BLaER1 (cell line): Measurements from ENCODE around the gene ETFB.
A peak's percentile ranks its signal among the peaks of the same experiment; 100 is the strongest.

ENCODE experiments used
- H3K27ac ChIP-seq: shearing (Covaris generic); formaldehyde crosslinking; 2 replicates; pipeline ENCODE4 v1.8.1; 2022
- H3K27me3 ChIP-seq: shearing (Covaris generic); formaldehyde crosslinking; 2 replicates; pipeline ENCODE4 v1.8.1; 2022
- H3K36me3 ChIP-seq: shearing (Covaris generic); formaldehyde crosslinking; 2 replicates; pipeline ENCODE4 v1.8.1; 2022
- H3K4me1 ChIP-seq: shearing (Covaris generic); formaldehyde crosslinking; 2 replicates; pipeline ENCODE4 v1.8.1; 2022
- H3K4me2 ChIP-seq: shearing (Covaris generic); formaldehyde crosslinking; 2 replicates; pipeline ENCODE4 v1.8.1; 2022
- H3K4me3 ChIP-seq: shearing (Covaris generic); formaldehyde crosslinking; 2 replicates; pipeline ENCODE4 v1.8.1; 2022
- H3K9ac ChIP-seq: shearing (Covaris generic); formaldehyde crosslinking; 2 replicates; pipeline ENCODE4 v1.8.1; 2022
- H3K9me3 ChIP-seq: shearing (Covaris generic); formaldehyde crosslinking; 2 replicates; pipeline ENCODE4 v1.8.1; 2022
- H4K20me1 ChIP-seq: shearing (Covaris generic); formaldehyde crosslinking; 2 replicates; pipeline ENCODE4 v1.8.1; 2022
- Cebpa-rat ChIP-seq: shearing (Covaris generic); IDR thresholded peaks from 2 replicates; pipeline ENCODE4 v1.8.1; 2022

ETFB gene

DNA sequence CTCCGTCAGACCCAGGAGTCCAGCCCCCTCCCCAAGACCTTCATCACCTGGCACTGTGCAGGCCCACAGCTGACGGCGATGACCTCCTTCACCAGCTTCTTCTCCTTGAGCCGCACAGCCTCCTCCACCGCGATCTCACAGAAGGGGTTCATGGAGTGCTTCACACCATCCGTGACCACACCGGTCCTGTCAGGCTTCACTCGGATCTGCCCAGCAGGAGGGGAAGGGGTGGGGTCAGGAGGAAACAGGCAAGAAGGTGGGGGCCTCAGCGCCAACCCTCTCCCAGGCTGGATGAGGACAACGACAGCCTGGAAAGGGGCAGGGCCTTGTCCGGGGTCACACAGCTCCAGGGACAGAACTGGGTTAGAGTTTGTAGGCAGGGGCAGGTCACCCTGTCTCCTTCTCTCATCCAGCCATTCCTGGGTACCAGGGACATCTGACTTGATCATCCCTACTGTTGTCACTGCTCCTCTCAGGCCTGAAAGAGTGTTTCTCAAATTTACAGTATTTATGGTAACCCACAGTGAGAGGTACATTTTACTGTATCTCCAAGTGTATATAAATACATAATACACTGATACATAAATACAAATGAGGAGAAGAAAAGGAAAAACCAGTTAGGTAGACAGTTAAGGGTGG lies 12.0 kb downstream of the ETFB start:
- no peak for TF ChIP-seq Cebpa-rat
- no peaks in the 10 kb centered on the region for H4K20me1 ChIP-seq
- H3K4me2 ChIP-seq, result no peak overlapping the region
- H3K4me1 ChIP-seq, result 0 out of 2 replicates have a peak, but pooled peaks cover 4% of the 10 kb centered on the region
- H3K9me3 ChIP-seq, result no peaks in the 10 kb centered on the region
- peaks cover 45% of the 10 kb centered on the region for H3K36me3 ChIP-seq
- H3K27ac ChIP-seq, result no peak overlapping the region
- H3K9ac ChIP-seq, result peak overlapping the region; percentile 8; the same call in 1 of the 2 replicates
- H3K4me3 ChIP-seq, result no peak overlapping the region
- H3K27me3 ChIP-seq, result no peaks in the 10 kb centered on the region

DNA sequence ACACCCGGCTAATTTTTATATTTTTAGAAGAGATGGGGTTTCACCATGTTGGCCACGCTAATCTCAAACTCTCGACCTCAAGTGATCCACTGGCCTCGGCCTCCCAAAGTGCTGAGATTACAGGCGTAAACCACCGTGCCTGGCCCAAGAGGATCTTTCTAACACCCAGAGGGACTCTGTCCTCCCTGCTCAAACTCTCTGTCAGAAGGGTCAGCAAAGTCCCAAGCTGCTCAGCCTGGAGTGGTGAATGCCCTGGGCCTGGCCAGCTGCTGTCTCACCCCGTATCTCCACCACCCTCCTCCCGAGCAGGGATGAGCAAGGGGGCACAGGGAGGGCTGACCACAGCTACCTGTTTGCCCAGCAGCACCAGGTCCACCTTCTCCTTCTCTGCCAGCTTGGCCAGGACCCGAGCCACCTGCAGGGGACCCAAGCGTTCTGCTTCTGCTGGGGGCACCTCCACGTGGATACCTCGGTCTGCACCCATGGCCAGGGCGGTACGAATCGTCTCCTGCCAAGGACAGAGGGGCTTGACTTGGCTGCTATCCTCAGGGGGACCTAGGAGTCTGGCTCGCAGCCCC lies 13.3 kb downstream of the ETFB start:
- no peaks in the 10 kb centered on the region for H4K20me1 ChIP-seq
- no peak overlapping the region for H3K4me3 ChIP-seq
- no peak overlapping the region for H3K27ac ChIP-seq
- H3K9me3 ChIP-seq, result no peaks in the 10 kb centered on the region
- TF ChIP-seq Cebpa-rat, result no peak
- no peak overlapping the region for H3K4me2 ChIP-seq
- peaks cover 49% of the 10 kb centered on the region for H3K36me3 ChIP-seq
- H3K27me3 ChIP-seq, result no peaks in the 10 kb centered on the region
- H3K9ac ChIP-seq, result no peak overlapping the region
- 0 out of 2 replicates have a peak, but pooled peaks cover under 1% of the 10 kb centered on the region for H3K4me1 ChIP-seq

DNA sequence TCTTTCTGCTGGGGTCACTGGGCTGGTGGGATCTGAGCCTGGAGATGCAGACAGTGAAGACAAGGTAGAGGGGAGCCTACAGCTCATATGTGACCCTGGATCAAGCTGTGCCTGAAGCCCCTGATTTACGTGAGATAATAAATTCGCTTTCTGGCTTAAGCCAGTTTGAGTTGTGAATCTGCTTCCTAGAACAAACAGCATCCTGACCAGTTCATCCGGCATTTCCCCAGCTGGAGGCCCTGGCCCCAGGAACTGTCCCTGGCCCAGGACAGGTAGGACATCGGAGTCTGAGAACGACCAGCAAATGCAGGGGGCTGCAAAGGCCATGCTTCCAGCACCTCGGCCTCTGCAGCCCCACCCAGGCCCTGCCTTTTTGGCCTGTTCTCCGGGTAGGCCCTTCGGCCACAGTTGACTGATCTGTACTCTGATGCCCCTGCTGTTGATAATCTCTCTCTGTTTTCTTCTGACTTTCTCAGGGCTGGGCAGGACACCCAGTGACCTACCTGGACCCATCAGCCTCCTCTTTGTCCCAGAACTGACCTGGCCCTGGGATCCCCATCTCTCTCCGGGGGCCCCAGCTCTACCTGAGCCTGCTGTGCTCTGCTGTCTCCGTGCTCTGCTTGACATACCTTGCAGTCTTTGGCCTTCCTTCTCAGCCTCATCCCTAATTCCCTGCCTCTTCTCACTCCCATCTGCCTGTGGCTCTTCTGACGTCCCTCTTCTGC lies 14.8 kb downstream of the ETFB start:
- Histone ChIP-seq H3K9me3 (no peaks in the 10 kb centered on the region), H3K36me3 (peaks cover 59% of the 10 kb centered on the region), H3K9ac (no peak overlapping the region), H3K27me3 (no peaks in the 10 kb centered on the region), H3K4me2 (no peak overlapping the region), H3K27ac (no peak overlapping the region), H3K4me1 (no peaks in the 10 kb centered on the region), H4K20me1 (no peaks in the 10 kb centered on the region), H3K4me3 (no peak overlapping the region)
- no peak for TF ChIP-seq Cebpa-rat

DNA sequence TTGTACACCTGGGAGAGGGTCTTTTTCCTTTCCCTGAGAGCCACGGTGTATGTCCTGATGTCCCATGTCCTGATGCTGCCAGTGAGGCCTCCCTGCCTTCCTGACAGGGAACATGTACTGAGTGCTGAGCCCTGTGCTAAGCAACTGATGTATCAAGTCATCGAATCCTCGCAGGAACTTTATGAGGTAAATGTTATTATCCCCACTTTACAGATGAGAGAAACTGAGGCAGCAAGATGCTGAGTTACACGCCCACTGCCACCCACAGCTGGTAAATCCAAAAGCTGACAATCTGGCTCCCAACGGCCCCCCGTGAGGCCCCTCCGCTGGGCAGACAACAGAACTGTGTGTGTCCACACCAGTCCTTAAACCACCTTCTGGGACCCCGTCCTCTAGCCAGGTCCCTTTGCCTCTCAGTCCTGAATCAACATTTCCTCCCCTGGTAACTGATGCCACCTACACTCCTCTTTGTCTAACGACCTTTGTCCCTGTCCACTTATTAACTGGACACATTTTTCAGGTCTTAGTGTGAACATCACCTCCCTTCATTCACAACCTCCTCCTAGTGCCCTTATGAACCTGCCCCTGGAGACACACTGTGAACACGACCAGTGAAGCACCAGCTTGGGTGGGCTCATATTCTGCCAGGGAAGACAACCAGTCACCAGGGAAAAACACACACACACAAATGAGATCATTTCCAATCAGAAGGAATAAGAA lies 18.8 kb downstream of the ETFB start:
- Histone ChIP-seq H4K20me1 (no peaks in the 10 kb centered on the region), H3K27ac (no peak overlapping the region), H3K9ac (no peak overlapping the region), H3K4me3 (no peak overlapping the region), H3K27me3 (no peaks in the 10 kb centered on the region), H3K4me2 (no peak overlapping the region), H3K4me1 (peaks cover 21% of the 10 kb centered on the region), H3K36me3 (peaks cover 66% of the 10 kb centered on the region), H3K9me3 (no peaks in the 10 kb centered on the region)
- no peak for TF ChIP-seq Cebpa-rat

DNA sequence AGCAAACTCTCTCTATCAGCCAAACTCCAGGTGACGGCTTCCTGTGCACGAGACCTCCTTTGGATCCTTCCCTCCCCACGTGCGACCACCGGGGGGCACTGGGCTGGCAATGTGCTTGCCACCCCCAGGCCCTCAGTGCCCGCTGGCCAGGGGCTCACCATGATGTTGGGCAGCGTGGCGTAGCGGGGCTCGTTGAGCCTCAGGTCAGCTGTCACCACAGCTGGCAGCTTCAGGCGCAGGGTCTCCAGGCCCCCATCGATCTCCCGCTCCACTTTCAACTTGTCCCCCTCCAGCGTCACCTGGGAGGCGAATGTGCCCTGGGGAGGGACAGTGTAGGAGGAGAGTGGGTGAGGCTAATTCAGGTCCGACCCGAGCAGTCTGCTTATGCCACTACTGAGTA lies 19.4 kb downstream of the ETFB start:
- H3K27me3 ChIP-seq, result no peaks in the 10 kb centered on the region

DNA sequence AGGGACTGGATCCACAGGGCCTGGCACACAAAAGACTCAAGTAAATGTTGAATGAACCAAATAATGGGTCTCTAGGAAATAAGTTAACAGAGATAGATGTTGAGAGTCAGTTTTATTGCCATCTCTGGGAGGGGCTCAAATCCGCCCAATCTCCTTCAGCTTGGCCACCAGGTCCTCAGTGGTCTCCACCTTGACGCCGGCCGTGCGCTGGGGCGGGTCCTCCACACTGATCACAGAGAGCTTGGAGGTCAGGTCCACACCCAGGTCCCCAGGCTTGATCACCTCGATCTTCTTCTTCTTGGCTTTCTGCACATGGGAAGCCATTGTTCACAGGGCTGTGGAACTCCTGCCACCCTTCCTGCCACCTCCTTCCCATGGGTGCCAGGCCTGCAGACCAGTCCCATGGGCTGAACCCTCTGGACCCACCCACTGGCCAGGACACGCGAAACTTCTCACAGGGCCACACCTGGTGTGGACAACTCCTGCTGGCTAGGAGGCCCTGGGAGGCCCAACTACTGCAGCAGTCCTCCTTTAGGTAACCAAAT lies 21.0 kb downstream of the ETFB start:
- Histone ChIP-seq H3K4me3 (no peak overlapping the region), H3K9ac (no peak overlapping the region), H3K27me3 (peaks cover 13% of the 10 kb centered on the region), H3K36me3 (peaks cover 45% of the 10 kb centered on the region), H4K20me1 (no peaks in the 10 kb centered on the region), H3K4me2 (no peak overlapping the region), H3K27ac (no peak overlapping the region), H3K9me3 (no peaks in the 10 kb centered on the region), H3K4me1 (peaks cover 28% of the 10 kb centered on the region)
- TF ChIP-seq Cebpa-rat, result no peak

More for the DNA sequence above, 19.4 kb downstream of the ETFB start:
- no peak for TF ChIP-seq Cebpa-rat
- H3K4me1 ChIP-seq, result peaks cover 21% of the 10 kb centered on the region
- H3K4me3 ChIP-seq, result no peak overlapping the region
- no peak overlapping the region for H3K4me2 ChIP-seq
- no peak overlapping the region for H3K27ac ChIP-seq
- H3K9ac ChIP-seq, result no peak overlapping the region
- no peaks in the 10 kb centered on the region for H4K20me1 ChIP-seq
- H3K9me3 ChIP-seq, result no peaks in the 10 kb centered on the region
- peaks cover 61% of the 10 kb centered on the region for H3K36me3 ChIP-seq

DNA sequence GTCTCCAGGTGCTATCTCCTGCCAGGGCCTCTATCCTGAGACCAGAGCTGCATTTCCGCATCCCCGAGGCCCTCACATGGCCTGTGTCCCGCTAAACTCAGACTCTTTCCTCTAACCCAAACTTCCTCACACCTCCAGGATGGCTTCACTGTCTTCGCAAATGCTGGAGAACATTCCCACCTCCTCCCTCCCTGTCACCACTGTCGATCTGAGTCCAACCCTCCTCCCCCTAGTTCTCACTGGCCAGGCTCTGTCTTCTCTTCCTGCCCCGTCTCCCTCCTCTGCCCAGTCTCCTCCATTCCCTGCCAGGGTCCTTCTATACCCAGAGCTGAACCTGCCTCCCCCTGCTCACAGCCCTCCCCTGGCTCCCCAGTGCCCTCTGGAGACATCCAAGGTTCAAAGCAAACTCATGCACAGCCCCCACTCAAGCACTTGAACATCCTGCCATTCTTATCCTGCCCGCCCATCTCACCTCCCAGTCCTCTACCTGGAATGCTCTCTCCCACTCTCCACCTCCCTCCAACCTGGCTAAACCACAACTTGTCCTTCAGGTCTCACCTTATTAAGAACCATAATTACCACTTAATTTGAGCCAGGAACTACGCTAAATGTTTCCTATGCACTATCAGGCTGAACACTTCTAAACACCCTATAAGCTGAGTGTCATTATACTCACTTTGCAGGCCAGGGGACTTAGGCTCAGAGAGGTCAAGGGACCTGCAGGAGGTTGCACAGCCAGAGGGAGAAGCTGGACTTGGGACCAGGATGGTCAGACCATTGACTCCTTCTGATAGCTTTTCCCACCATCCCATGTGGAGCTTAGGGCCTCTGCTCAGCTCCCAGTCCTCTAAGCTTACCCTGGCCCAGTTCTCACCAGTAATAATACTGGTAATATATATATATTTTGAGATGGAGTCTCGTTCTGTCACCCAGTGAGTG lies 23.3 kb downstream of the ETFB start:
- no peak overlapping the region for H3K27ac ChIP-seq
- H3K4me1 ChIP-seq, result peaks cover 36% of the 10 kb centered on the region
- peaks cover 33% of the 10 kb centered on the region for H3K36me3 ChIP-seq
- peak overlapping the region; percentile 9; the same call in 1 of the 2 replicates for H3K4me2 ChIP-seq
- no peak overlapping the region for H3K9ac ChIP-seq
- peaks cover 13% of the 10 kb centered on the region for H3K27me3 ChIP-seq
- no peak for TF ChIP-seq Cebpa-rat
- H3K4me3 ChIP-seq, result no peak overlapping the region
- no peaks in the 10 kb centered on the region for H3K9me3 ChIP-seq
- H4K20me1 ChIP-seq, result no peaks in the 10 kb centered on the region

DNA sequence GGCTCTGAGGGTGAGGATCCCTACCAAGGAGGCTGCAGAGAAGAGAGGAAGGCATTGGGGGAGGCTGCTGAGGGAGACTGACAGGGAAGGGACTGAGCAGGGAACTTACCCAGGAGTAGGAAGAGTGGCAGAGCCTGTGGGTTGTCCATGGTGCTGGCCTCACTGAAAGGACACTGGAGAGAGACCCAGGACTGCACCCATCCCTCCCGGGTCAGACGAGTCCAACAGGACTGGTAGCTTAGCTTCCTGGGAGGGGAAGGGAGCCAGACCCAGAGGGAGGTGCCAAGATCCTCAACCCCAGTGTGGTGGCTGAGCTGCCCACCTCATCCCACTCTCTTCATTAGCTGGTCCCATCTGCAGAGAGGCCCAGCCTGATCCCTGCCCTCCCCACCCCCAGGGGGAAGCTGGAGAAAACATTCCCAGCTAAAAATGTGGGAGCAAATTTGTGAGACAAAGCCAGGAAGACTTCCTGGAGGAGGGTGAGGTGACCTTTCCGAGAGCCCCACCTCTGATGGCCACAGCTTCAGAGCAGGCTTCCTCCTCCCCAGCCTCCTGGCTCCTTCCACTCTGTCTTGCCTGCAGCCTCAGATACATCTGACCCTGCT lies 24.1 kb downstream of the ETFB start, which contains the start of gene VSIG10L:
TSS of gene VSIG10L (minus strand) at position 164 of the 605 bp plus-strand sequence. CDS start at position 149, 15 bp downstream.
- Histone ChIP-seq H3K36me3 (peaks cover 26% of the 10 kb centered on the region), H3K9ac (no peak within 1 kb of the TSS), H3K9me3 (no peaks in the 10 kb centered on the region), H3K4me2 (peak within 1 kb of the TSS; percentile 98), H3K27ac (no peak within 1 kb of the TSS), H3K27me3 (peaks cover 13% of the 10 kb centered on the region), H3K4me3 (no peak within 1 kb of the TSS), H4K20me1 (no peaks in the 10 kb centered on the region), H3K4me1 (peaks cover 37% of the 10 kb centered on the region)
- TF ChIP-seq Cebpa-rat, result no peak
